HepG2 (cell line): ENCODE measurements around the gene TRIO. TPM values are rescaled to one million over a fixed set of nuclear protein-coding genes. Genes with fewer than 3 reads are reported as not detected.

Experiments
- ATAC-seq: fragments of 200-7000 bp; cut with Tn5 transposase; 3 replicates; pipeline ENCODE4 v1.9.1; 2020; ENCODE audit warnings: mild to moderate bottlenecking, moderate library complexity
- BruUV-seq: library from RNA; stranded (reverse); fragments of 400-500 nt; replicated peaks from 2 replicates; lab custom pipeline; 2021; lab: Mats Ljungman, UMichigan
- CTCF ChIA-PET: fragments of 300-600 bp; formaldehyde crosslinking; extraction: SDS; loops from one replicate; lab custom pipeline; 2021; ENCODE audit warnings: low total read pairs, inconsistent platforms, low intra/inter-chr PET ratio; lab: Yijun Ruan, JAX
- POLR2A ChIA-PET: fragments of 350-600 bp; sonication (Branson Sonifier 250); formaldehyde crosslinking; loops from one replicate; lab custom pipeline; 2020; ENCODE audit warnings: antibody characterized with exemption, inconsistent platforms; lab: Yijun Ruan, JAX
- DNase-seq: peaks from one replicate; pipeline ENCODE4 v3.0.0-alpha.2; 2015; ENCODE audit warnings: low spot score
- FAIRE-seq: peaks from 3 replicates; lab custom pipeline; 2011; peaks lifted over from hg19 to GRCh38; lab: Jason Lieb, UNC
- H2AFZ ChIP-seq: one replicate; pipeline ENCODE4 v1.6.1; 2011; ENCODE audit warnings: low read length, inconsistent platforms
- H3K27ac ChIP-seq: fragments of 300-600 bp; 3 replicates; pipeline ENCODE4 v1.8.0; 2011; ENCODE audit warnings: mixed run types, mild to moderate bottlenecking, mixed read lengths, low read length, inconsistent platforms; ENCODE audit not compliant: insufficient read depth; ENCODE audit errors: extremely low read length
- H3K27me3 ChIP-seq, 2 experiments: fragments of 200-600 bp in 1 of 2; 2 replicates in 1 of 2; 3 replicates in 1 of 2; pipeline versions ENCODE4 v1.6.0 to v1.8.0; 2011; ENCODE audit warnings: low read length in 2 of 2, mild to moderate bottlenecking in 2 of 2, moderate library complexity in 2 of 2, inconsistent platforms in 1 of 2; ENCODE audit not compliant: insufficient read depth in 2 of 2, control insufficient read depth in 1 of 2
- H3K36me3 ChIP-seq, 2 experiments: fragments of 200-600 bp in 1 of 2; replicated peaks in 1 of 2; 2 replicates in 1 of 2; 3 replicates in 1 of 2; pipeline versions ENCODE4 v1.5.1 to v1.8.0; 2011; ENCODE audit warnings: low read length in 2 of 2, inconsistent platforms in 1 of 2; ENCODE audit not compliant: insufficient read depth in 2 of 2, control insufficient read depth in 1 of 2
- H3K4me1 ChIP-seq: 2 replicates; pipeline ENCODE4 v1.5.1; 2012; ENCODE audit warnings: low read length, inconsistent platforms; ENCODE audit not compliant: insufficient read depth
- H3K4me2 ChIP-seq: 2 replicates; pipeline ENCODE4 v1.6.0; 2011; ENCODE audit warnings: low read depth, low read length, inconsistent platforms
- H3K4me3 ChIP-seq, 3 experiments: fragments of 200-600 bp in 1 of 3; sonication (generic), shearing (Covaris generic) in 1 of 3; replicated peaks in 1 of 3; 2 replicates each; pipeline ENCODE4 v1.5.1; 2011 to 2016; ENCODE audit warnings: low read length in 3 of 3, inconsistent platforms in 2 of 3, low read depth in 2 of 3, mild to moderate bottlenecking in 2 of 3, control low read depth in 1 of 3, mixed read lengths in 1 of 3; ENCODE audit not compliant: insufficient read depth in 1 of 3
- H3K79me2 ChIP-seq: one replicate; pipeline ENCODE4 v1.6.1; 2011; ENCODE audit warnings: low read length, inconsistent platforms; ENCODE audit not compliant: insufficient read depth
- H3K9ac ChIP-seq: 2 replicates; pipeline ENCODE4 v1.6.0; 2011; ENCODE audit warnings: mild to moderate bottlenecking, low read depth, low read length, inconsistent platforms; ENCODE audit not compliant: insufficient read depth
- H3K9me3 ChIP-seq: 2 replicates; pipeline ENCODE4 v1.5.1; 2012; ENCODE audit warnings: mild to moderate bottlenecking, low read length
- H4K20me1 ChIP-seq: 2 replicates; pipeline ENCODE4 v1.6.0; 2011; ENCODE audit warnings: inconsistent platforms, mild to moderate bottlenecking, low read length, moderate library complexity; ENCODE audit not compliant: insufficient read depth
- EHMT2 ChIP-seq: fragments of 200-600 bp; sonication (generic); IDR thresholded peaks from 2 replicates; pipeline ENCODE4 v1.7.0; 2017; ENCODE audit warnings: antibody characterized with exemption, low read depth, low read length, borderline replicate concordance
- ELF3 ChIP-seq: IDR thresholded peaks from 2 replicates; pipeline ENCODE4 v1.6.1; 2016; ENCODE audit warnings: missing genetic modification reagents, missing compliant biosample characterization
- KDM1A ChIP-seq: IDR thresholded peaks from 2 replicates; pipeline ENCODE4 v1.6.1; 2016; ENCODE audit warnings: missing compliant biosample characterization
- RXRA ChIP-seq: sonication (generic); formaldehyde crosslinking; IDR thresholded peaks from 2 replicates; pipeline ENCODE4 v1.5.1; 2020; ENCODE audit warnings: missing genetic modification reagents
- TBX2 ChIP-seq: sonication (generic); formaldehyde crosslinking; IDR thresholded peaks from 2 replicates; pipeline ENCODE4 v1.5.0; 2020; ENCODE audit warnings: missing genetic modification reagents, mild to moderate bottlenecking, borderline replicate concordance
- ZMYM3 ChIP-seq: sonication (generic); formaldehyde crosslinking; IDR thresholded peaks from 2 replicates; pipeline ENCODE4 v1.5.1; 2020; ENCODE audit warnings: mild to moderate bottlenecking, missing genetic modification reagents
- WGBS: methylation state at CpG from one replicate; pipeline ENCODE4 v1.1.6; 2017; ENCODE audit warnings: low lambda C conversion rate; 5-methylcytosine and 5-hydroxymethylcytosine counted together
- in situ Hi-C: cut with HindIII; loops from 2 replicates; pipeline ENCODE4 v1.10.0; 2017; ENCODE audit warnings: low pct_unique_long_range_greater_than_20kb; ENCODE audit not compliant: extremely low pct_ligation_motif_present
- intact Hi-C: fragments of 100-400 bp; cut with micrococcal nuclease; formaldehyde crosslinking; loops from one replicate; pipeline ENCODE4 v1.10.0; 2022; ENCODE audit not compliant: unreplicated experiment
- polyA plus RNA-seq, 8 experiments: library from polyadenylated mRNA; depleted of rRNA in 3 of 8; stranded (reverse) in 7 of 8; unstranded in 1 of 8; fragments of >200 nt; fragmentation: Illumina TruSeq in 4 of 8; extraction: Trizol in 4 of 8; gene quantifications; 2 replicates each; pipeline versions ENCODE4 v1.2.1 to v1.2.3, GENCODE V29; 2011 to 2016; ENCODE audit warnings: low read depth in 4 of 8, missing spikeins in 1 of 8, mixed read lengths in 1 of 8; ENCODE audit not compliant: insufficient read depth in 1 of 8
- total RNA-seq, 5 experiments: library from RNA; depleted of rRNA; stranded (reverse); fragments of >200 nt; fragmentation: Illumina TruSeq; extraction: Trizol; gene quantifications; 2 replicates each; pipeline ENCODE4 v1.2.3, GENCODE V29; 2016; ENCODE audit warnings: low read depth in 1 of 5

Gene TRIO
- total and polyA plus RNA-seq, 2 of the 13 experiments (the other 11 are each of a cell fraction or from before 2014, with no cell fraction given) = 45.2 to 45.9 TPM

DNA sequence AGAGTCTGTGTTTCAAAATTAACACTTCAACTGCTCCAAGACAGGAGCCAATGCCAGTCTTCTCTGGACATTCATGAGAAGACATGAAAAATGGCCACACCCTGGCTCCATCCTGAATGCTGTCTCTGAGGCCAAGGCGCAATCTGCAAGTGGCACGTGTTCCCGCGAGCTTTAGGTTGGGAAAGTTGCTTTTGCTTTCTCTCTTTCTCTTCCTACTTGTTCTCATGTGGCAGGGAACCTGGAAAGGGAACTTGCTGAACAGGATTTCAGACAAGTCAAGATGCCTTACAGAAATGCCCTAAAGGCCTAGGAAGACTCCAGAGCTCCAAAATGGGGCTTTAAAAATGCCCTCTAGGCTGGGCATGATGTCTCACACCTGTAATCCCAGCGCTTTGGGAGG is 346.5 kb downstream of the TRIO start:
- 100% methylated on average over 5 of the region's 5 CpGs for WGBS
- intact Hi-C loops = no loop called here
- TF ChIP-seq TBX2 (CRISPR knock-in tag) (no peak), RXRA (no peak)
- TF ChIP-seq, all 625 proteins: peak for 0
- no peak for DNase-seq
- H3K4me2 ChIP-seq = no peak overlapping the region
- H3K4me3 ChIP-seq = no peak overlapping the region
- peaks cover 19 to 57% of the 10 kb centered on the region in 2 experiments for H3K36me3 ChIP-seq
- no peaks in the 10 kb centered on the region for H4K20me1 ChIP-seq
- H3K27ac ChIP-seq = no peak overlapping the region
- CTCF ChIA-PET = no interaction called here
- H3K79me2 ChIP-seq = no peaks in the 10 kb centered on the region
- H3K9me3 ChIP-seq = no peaks in the 10 kb centered on the region
- in situ Hi-C loops = no loop called here
- POLR2A ChIA-PET = no interaction called here
- no peak overlapping the region for H3K9ac ChIP-seq
- no peak for ATAC-seq
- no peaks in the 10 kb centered on the region for H3K4me1 ChIP-seq
- H3K27me3 ChIP-seq = no peaks in the 10 kb centered on the region
- H2AFZ ChIP-seq = no peak overlapping the region
- FAIRE-seq = no peak
- BruUV-seq = no TSS peak

DNA sequence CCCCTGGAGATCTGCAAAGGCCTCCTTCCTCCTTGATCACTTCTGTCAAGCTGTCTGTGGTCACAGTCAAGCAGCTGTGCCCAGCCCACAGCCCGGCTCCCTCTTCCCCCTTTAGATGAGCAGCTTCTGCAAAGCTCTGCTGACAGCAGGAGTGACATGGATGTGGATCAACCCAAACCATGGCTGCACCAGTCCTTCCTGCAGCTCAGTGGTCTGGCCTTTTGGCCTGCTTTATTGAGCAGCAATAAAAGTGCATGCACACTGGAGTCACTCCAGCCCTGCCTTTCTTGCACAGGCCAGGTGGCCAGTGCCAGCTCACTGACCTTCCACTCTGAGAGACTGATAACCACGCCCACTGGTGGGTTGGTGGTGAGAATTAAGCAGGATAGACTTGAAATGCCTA is 347.2 kb downstream of the TRIO start:
- CTCF ChIA-PET = no interaction called here
- ATAC-seq = no peak

More for the DNA sequence above, 347.2 kb downstream of the TRIO start:
- intact Hi-C loops (no loop called here), in situ Hi-C loops (no loop called here)
- no peak for FAIRE-seq
- POLR2A ChIA-PET = no interaction called here
- no peak overlapping the region for H3K4me2 ChIP-seq
- no peak overlapping the region for H2AFZ ChIP-seq
- H3K36me3 ChIP-seq = peaks cover 19 to 50% of the 10 kb centered on the region in 2 experiments
- H3K79me2 ChIP-seq = no peaks in the 10 kb centered on the region
- no peaks in the 10 kb centered on the region for H3K27me3 ChIP-seq
- no peak overlapping the region for H3K4me3 ChIP-seq
- H3K9ac ChIP-seq = no peak overlapping the region
- no TSS peak for BruUV-seq
- 100% methylated on average over 2 of the region's 2 CpGs for WGBS
- H3K27ac ChIP-seq = no peak overlapping the region
- no peak for DNase-seq
- H3K4me1 ChIP-seq = no peaks in the 10 kb centered on the region
- no peak for TF ChIP-seq KDM1A (CRISPR knock-in tag)
- TF ChIP-seq ZMYM3 (CRISPR knock-in tag) = no peak
- no peak for TF ChIP-seq ELF3 (CRISPR knock-in tag)
- TF ChIP-seq EHMT2 = no peak
- no peaks in the 10 kb centered on the region for H4K20me1 ChIP-seq
- no peaks in the 10 kb centered on the region for H3K9me3 ChIP-seq
